A549 (cell line): ENCODE measurements around the gene ZFYVE27. TPM values are rescaled to one million over a fixed set of nuclear protein-coding genes. Genes with fewer than 3 reads are reported as not detected.

Experiments
- ATAC-seq, 2 experiments: fragments of 200-7000 bp in 1 of 2; fragments of >200 bp in 1 of 2; cut with Nextera tagmentation in 1 of 2; cut with Tn5 transposase in 1 of 2; 3 replicates each; pipeline versions ENCODE4 v1.8.0 to v1.9.1; 2018 to 2020; ENCODE audit warnings: mild to moderate bottlenecking in 1 of 2, moderate library complexity in 1 of 2
- CTCF ChIA-PET: fragments of 300-600 bp; sonication (Branson Sonifier 250); formaldehyde crosslinking; extraction: SDS; loops from one replicate; lab custom pipeline; 2021; ENCODE audit warnings: antibody characterized with exemption, inconsistent platforms; lab: Yijun Ruan, JAX
- POLR2A ChIA-PET: fragments of 350-600 bp; formaldehyde crosslinking; extraction: SDS; loops from one replicate; lab custom pipeline; 2021; ENCODE audit warnings: antibody characterized with exemption, inconsistent platforms; lab: Yijun Ruan, JAX
- DNase-seq, 2 experiments: peaks; one replicate each; pipeline versions ENCODE4 v3.0.0 to v3.0.0-alpha.2; 2011 to 2016; ENCODE audit warnings: low read depth in 1 of 2, low spot score in 1 of 2
- FAIRE-seq: peaks from 2 replicates; lab custom pipeline; 2011; peaks lifted over from hg19 to GRCh38; lab: Jason Lieb, UNC
- H3K27ac ChIP-seq, 2 experiments: fragments of >200 bp; sonication (Bioruptor Twin); formaldehyde crosslinking; 3 replicates each; pipeline ENCODE4 v1.5.1; 2016 to 2017
- H3K4me1 ChIP-seq: fragments of >200 bp; sonication (Bioruptor Twin); formaldehyde crosslinking; 3 replicates; pipeline ENCODE4 v1.6.1; 2016
- H3K4me2 ChIP-seq: fragments of >200 bp; sonication (Bioruptor Twin); formaldehyde crosslinking; 3 replicates; pipeline ENCODE4 v1.6.1; 2016
- H3K4me3 ChIP-seq: fragments of >200 bp; sonication (Bioruptor Twin); formaldehyde crosslinking; 3 replicates; pipeline ENCODE4 v1.5.1; 2016
- H3K9me3 ChIP-seq: fragments of >200 bp; sonication (Bioruptor Twin); formaldehyde crosslinking; 3 replicates; pipeline ENCODE4 v1.6.1; 2016
- BCL3 ChIP-seq: fragments of >200 bp; sonication (Bioruptor Twin); formaldehyde crosslinking; IDR thresholded peaks from 3 replicates; pipeline ENCODE4 v1.6.1; 2016
- BHLHE40 ChIP-seq: IDR thresholded peaks from 2 replicates; pipeline ENCODE4 v1.6.1; 2012; ENCODE audit warnings: low read depth, low read length, inconsistent platforms
- CBX2 ChIP-seq: fragments of 200-600 bp; sonication (generic); IDR thresholded peaks from 2 replicates; pipeline ENCODE4 v1.6.1; 2016; ENCODE audit warnings: low read depth, mild to moderate bottlenecking, borderline replicate concordance
- CBX8 ChIP-seq: fragments of 200-600 bp; sonication (generic); IDR thresholded peaks from 2 replicates; pipeline ENCODE4 v1.6.1; 2016
- CHD4 ChIP-seq: fragments of 200-600 bp; sonication (generic); IDR thresholded peaks from 2 replicates; pipeline ENCODE4 v1.6.1; 2016; ENCODE audit warnings: antibody characterized with exemption, mild to moderate bottlenecking, borderline replicate concordance
- CTCF ChIP-seq: fragments of >200 bp; sonication (Bioruptor Twin); formaldehyde crosslinking; IDR thresholded peaks from 3 replicates; pipeline ENCODE4 v1.5.1; 2016
- FOXS1 ChIP-seq: fragments of 250-450 bp; sonication (Bioruptor Pico); IDR thresholded peaks from 2 replicates; pipeline ENCODE4 v1.5.0; 2020; ENCODE audit warnings: mild to moderate bottlenecking, moderate library complexity
- HOXB13 ChIP-seq: fragments of 250-450 bp; sonication (Bioruptor Pico); IDR thresholded peaks from 2 replicates; pipeline ENCODE4 v1.5.0; 2020; ENCODE audit warnings: low read depth, mild to moderate bottlenecking, moderate library complexity
- JUNB ChIP-seq: fragments of >200 bp; sonication (Bioruptor Twin); formaldehyde crosslinking; IDR thresholded peaks from 2 replicates; pipeline ENCODE4 v1.6.1; 2016
- MAZ ChIP-seq: fragments of 150-350 bp; IDR thresholded peaks from 2 replicates; pipeline ENCODE4 v1.6.1; 2014; ENCODE audit warnings: antibody characterized with exemption, low read depth, low read length, borderline replicate concordance
- MYC ChIP-seq: IDR thresholded peaks from 2 replicates; pipeline ENCODE4 v1.6.1; 2012; ENCODE audit warnings: mild to moderate bottlenecking, inconsistent platforms, low read length, improper control_type of control experiment, borderline replicate concordance
- NFE2L2 ChIP-seq: fragments of 150-350 bp; conservative IDR thresholded peaks from 2 replicates; pipeline ENCODE4 v1.6.1; 2014; ENCODE audit warnings: low read length
- PHF8 ChIP-seq: fragments of 200-600 bp; sonication (generic); IDR thresholded peaks from 2 replicates; pipeline ENCODE4 v1.6.1; 2016; ENCODE audit warnings: low read depth, mild to moderate bottlenecking, antibody characterized with exemption, moderate library complexity, borderline replicate concordance
- POLR2A ChIP-seq: IDR thresholded peaks from 2 replicates; pipeline ENCODE4 v1.6.1; 2012; ENCODE audit warnings: mild to moderate bottlenecking, low read length
- RCOR1 ChIP-seq: fragments of 150-350 bp; IDR thresholded peaks from 2 replicates; pipeline ENCODE4 v1.6.1; 2014; ENCODE audit warnings: antibody characterized with exemption, low read length, low read depth
- RNF2 ChIP-seq: fragments of 200-600 bp; sonication (generic); IDR thresholded peaks from 2 replicates; pipeline ENCODE4 v1.6.1; 2016; ENCODE audit warnings: low read depth, mild to moderate bottlenecking, antibody characterized with exemption, moderate library complexity, borderline replicate concordance
- TP53 ChIP-seq: fragments of 250-450 bp; sonication (Bioruptor Pico); IDR thresholded peaks from 2 replicates; pipeline ENCODE4 v1.5.0; 2021; ENCODE audit warnings: mild to moderate bottlenecking, moderate library complexity
- WGBS: methylation state at CpG from one replicate; pipeline ENCODE4 v1.1.6; 2017; ENCODE audit errors: missing lambda C conversion rate; 5-methylcytosine and 5-hydroxymethylcytosine counted together
- polyA plus RNA-seq, 4 experiments: library from polyadenylated mRNA; depleted of rRNA in 3 of 4; stranded (reverse); fragments of >200 nt; fragmentation: RNase III in 1 of 4; extraction: RNeasy Plus Mini Kit Qiagen cat#74134 plus additional on column Dnase treatment in 1 of 4; gene quantifications; 2 replicates in 3 of 4; 3 replicates in 1 of 4; pipeline ENCODE4 v1.2.3, GENCODE V29; 2011 to 2017

The ZFYVE27 gene
- polyA plus RNA-seq, 2 of the 4 experiments (the other 2 are of a cell fraction), result 17.1 to 20.1 TPM

- ATAC-seq, result peak; percentile 51 to 69
- ChIA-PET CTCF (interaction anchor here (1.1 to 36.9 kb wide), 5 partner anchors 4 to 154 kb away, joined by 3 to 1127 read pairs (median 1006); partner anchors contain the start of genes AVPI1, MARVELD1 and ZFYVE27), POLR2A (interaction anchor here (0.6 to 4.1 kb wide), 11 partner anchors 10 to 305 kb away, joined by 3 to 53 read pairs (median 8); partner anchors contain the start of genes AVPI1 and ZFYVE27)
- no peak for TF ChIP-seq PHF8
- TF ChIP-seq CTCF, result peak; percentile 16; the same call in 1 of the 3 replicates
- peak; percentile 35 for TF ChIP-seq POLR2A
- Histone ChIP-seq H3K4me2 (peak overlapping the region; percentile 96), H3K4me3 (peak overlapping the region; percentile 68), H3K9me3 (no peaks in the 10 kb centered on the region), H3K27ac (peak overlapping the region; percentile 94 to 95), H3K4me1 (peaks cover 48% of the 10 kb centered on the region)
- FAIRE-seq, result no peak
- DNase-seq, result peak; percentile 53 to 64
- 3% methylated on average over 24 of the region's 74 CpGs for WGBS
Measured at GRCh38 chr10:97714401-97715258, 22.3 kb upstream of the ZFYVE27 start.

GRCh38 chr10:97715259-97715874 lies 21.6 kb upstream of the ZFYVE27 start:
- ChIA-PET CTCF (interaction anchor here (20.3 to 36.9 kb wide), 3 partner anchors 5 to 40 kb away, joined by 1006 to 1127 read pairs (median 1006); partner anchors contain the start of genes AVPI1, MARVELD1 and ZFYVE27), POLR2A (interaction anchor here (0.6 to 4.1 kb wide), 5 partner anchors 9 to 306 kb away, joined by 4 to 53 read pairs (median 10); partner anchors contain the start of gene AVPI1)
- TF ChIP-seq BHLHE40, result no peak
- TF ChIP-seq NFE2L2, result no peak
- TF ChIP-seq POLR2A, result no peak
- no peak for TF ChIP-seq HOXB13 (CRISPR knock-in tag)
- TF ChIP-seq MAZ, result no peak
- no peak for TF ChIP-seq MYC
- TF ChIP-seq TP53 (CRISPR knock-in tag), result no peak
- TF ChIP-seq RNF2, result no peak
- TF ChIP-seq FOXS1, result no peak
- no peak for DNase-seq
- Histone ChIP-seq H3K9me3 (no peaks in the 10 kb centered on the region), H3K4me1 (peaks cover 44% of the 10 kb centered on the region), H3K27ac (peak overlapping the region; percentile 94 to 95), H3K4me3 (peak overlapping the region; percentile 68), H3K4me2 (peak overlapping the region; percentile 96)
- 54% methylated on average over 8 of the region's 8 CpGs for WGBS
- FAIRE-seq, result no peak
- no peak for ATAC-seq

DNA sequence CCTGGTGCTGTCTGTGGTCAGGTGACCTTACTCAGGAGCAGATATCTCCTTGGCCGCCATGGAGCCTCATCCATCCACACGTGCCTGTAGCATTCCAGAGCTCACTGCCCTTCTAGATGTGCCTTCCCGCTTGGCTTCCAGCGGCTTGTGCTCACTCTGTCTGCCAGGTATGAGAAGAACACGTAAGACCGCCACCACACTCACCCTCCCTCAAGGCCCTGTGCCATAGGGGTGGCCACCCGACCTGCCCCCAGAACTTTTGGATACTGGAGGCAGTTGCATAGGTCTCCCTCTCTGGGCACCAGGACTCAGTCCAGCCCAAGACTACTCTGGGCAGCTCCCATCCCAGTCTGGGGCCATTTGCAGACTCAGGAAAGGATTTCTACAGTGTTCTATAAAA lies 19.3 kb upstream of the ZFYVE27 start:
- WGBS, result 89% methylated on average over 7 of the region's 7 CpGs
- no peak overlapping the region for H3K4me3 ChIP-seq
- TF ChIP-seq RCOR1 (no peak), BCL3 (no peak), CBX2 (no peak), CBX8 (no peak), JUNB (no peak), CHD4 (no peak)
- ATAC-seq (no peak), DNase-seq (no peak), FAIRE-seq (no peak)
- no peaks in the 10 kb centered on the region for H3K9me3 ChIP-seq
- H3K4me1 ChIP-seq, result peaks cover 44% of the 10 kb centered on the region
- peak overlapping the region; percentile 50; the same call in 2 of the 3 replicates for H3K4me2 ChIP-seq
- ChIA-PET POLR2A (interaction anchor here (1.5 to 2.3 kb wide), 2 partner anchors 19 to 30 kb away, joined by 5 to 8 read pairs; partner anchors contain the start of genes AVPI1 and ZFYVE27), CTCF (interaction anchor here (1.1 to 36.9 kb wide), 4 partner anchors 5 to 164 kb away, joined by 3 to 1127 read pairs (median 1006); partner anchors contain the start of genes AVPI1, MARVELD1 and ZFYVE27)
- H3K27ac ChIP-seq, result peak overlapping the region; percentile 69 to 81; a peak in 3 of 6 replicates
